HG02938 (cell line): ENCODE data around the gene DMXL2.
"Not testable (repeated sequence)": the region's sequence is repeated elsewhere in the genome, so short reads cannot be mapped to it uniquely, and the experiment has no call there.

Experiments
- ATAC-seq: cut with Tn5 transposase; IDR thresholded peaks from one replicate; pipeline ENCODE4 v1.9.1; 2021; ENCODE audit warnings: mild to moderate bottlenecking, moderate library complexity; ENCODE audit not compliant: unreplicated experiment

Gene DMXL2

GRCh38 chr15:51623386-51623938, 891 bp upstream of the DMXL2 start:
- ATAC-seq: no peak

GRCh38 chr15:51621936-51622603, 501 bp downstream of the DMXL2 start:
- peak; percentile 47 for ATAC-seq

- no peak for ATAC-seq
These were observed 1.3 kb downstream of the DMXL2 start for GRCh38 chr15:51621155-51621765.

- no peak for ATAC-seq
These were observed 1.9 kb downstream of the DMXL2 start for GRCh38 chr15:51620641-51621040.

GRCh38 chr15:51620122-51620521, 2.4 kb downstream of the DMXL2 start:
- ATAC-seq: no peak

- no peak for ATAC-seq
These were observed 3.1 kb downstream of the DMXL2 start for GRCh38 chr15:51619331-51620035.

GRCh38 chr15:51617886-51618285, 4.7 kb downstream of the DMXL2 start:
- no peak for ATAC-seq

GRCh38 chr15:51613951-51614350, 8.6 kb downstream of the DMXL2 start:
- no peak for ATAC-seq

GRCh38 chr15:51612669-51613068, 9.9 kb downstream of the DMXL2 start:
- not testable (repeated sequence) for ATAC-seq

GRCh38 chr15:51603462-51603948, 19.1 kb downstream of the DMXL2 start:
- not testable (repeated sequence) for ATAC-seq

GRCh38 chr15:51603002-51603401, 19.6 kb downstream of the DMXL2 start:
- ATAC-seq: no peak

- no peak for ATAC-seq
These were observed 20.1 kb downstream of the DMXL2 start for GRCh38 chr15:51602484-51602883.

GRCh38 chr15:51601801-51602200, 20.8 kb downstream of the DMXL2 start:
- no peak for ATAC-seq

- ATAC-seq: no peak
These were observed 22.5 kb downstream of the DMXL2 start for GRCh38 chr15:51600114-51600513.

GRCh38 chr15:51589881-51590568, 32.5 kb downstream of the DMXL2 start:
- ATAC-seq: no peak

GRCh38 chr15:51588966-51589365, 33.6 kb downstream of the DMXL2 start:
- ATAC-seq: no peak

- ATAC-seq: no peak
These were observed 36.6 kb downstream of the DMXL2 start for GRCh38 chr15:51585986-51586385.

- no peak for ATAC-seq
These were observed 41.6 kb downstream of the DMXL2 start for GRCh38 chr15:51580982-51581381.

GRCh38 chr15:51580385-51580784, 42.2 kb downstream of the DMXL2 start:
- no peak for ATAC-seq

GRCh38 chr15:51579012-51579411, 43.6 kb downstream of the DMXL2 start:
- ATAC-seq: no peak
